ENCODE measurements around the gene SEC14L1. TPM values are rescaled to one million over a fixed set of nuclear protein-coding genes. Genes with fewer than 3 reads are reported as not detected.

SEC14L1 gene
- total RNA-seq, 1 experiment from 2014 or later = 25.5 TPM

DNA sequence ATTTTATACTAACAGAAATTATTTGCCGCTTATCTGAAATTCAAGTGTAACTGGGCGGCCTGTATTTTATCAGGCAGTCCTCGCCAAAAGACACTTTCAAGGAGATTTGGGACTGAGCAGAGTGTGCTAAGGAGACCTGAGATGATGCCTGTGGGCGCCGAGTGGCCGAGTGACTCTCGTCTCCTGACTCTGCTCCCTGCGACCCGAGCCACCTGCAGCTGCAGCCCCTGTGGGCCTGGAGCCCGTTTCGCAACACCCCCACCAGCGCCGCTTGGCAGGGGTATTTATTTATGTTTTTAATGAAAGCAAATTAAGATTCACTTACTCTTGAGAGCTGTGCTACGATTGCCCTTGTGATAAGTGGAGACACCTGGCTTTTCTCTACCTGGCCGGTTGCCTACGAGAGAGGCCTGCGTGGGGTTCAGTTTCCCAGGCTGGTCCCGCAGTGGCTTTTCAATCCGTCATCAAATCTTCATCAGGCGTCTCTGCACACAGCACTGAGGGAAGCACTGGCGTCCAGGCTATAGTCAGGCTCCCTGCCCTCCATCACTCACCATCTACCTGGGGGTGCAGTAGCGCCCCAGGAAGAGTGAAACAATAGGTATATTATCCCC, 124.0 kb downstream of the SEC14L1 start:
- no peak for DNase-seq (ENCODE audit: low read depth)

DNA sequence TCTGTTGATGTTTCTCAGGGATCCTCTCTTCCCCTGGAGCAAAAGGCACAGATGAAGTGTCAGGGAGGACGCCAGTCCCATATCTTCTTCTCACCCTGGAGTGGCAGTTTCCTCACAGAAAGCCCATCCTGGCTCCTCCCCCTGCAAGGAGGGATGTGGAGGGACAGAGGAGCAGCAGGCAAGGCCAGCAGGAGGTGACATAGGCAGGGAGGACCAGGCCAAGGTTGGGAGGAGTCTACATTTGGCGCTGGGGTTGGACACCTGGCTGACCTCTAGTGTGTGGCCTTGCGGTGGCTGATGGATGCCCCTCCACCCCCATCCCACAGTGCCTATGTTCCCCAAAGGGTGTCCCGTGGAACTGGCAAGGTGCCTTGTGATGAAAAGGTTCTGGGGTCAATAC, 125.4 kb downstream of the SEC14L1 start:
- DNase-seq (ENCODE audit: low read depth) = no peak

Data from Daoy (cell line).